GM21381 (cell line): ENCODE measurements around the gene AMMECR1.
"Not testable (repeated sequence)": the region's sequence is repeated elsewhere in the genome, so short reads cannot be mapped to it uniquely, and the experiment has no call there.

Experiments
- ATAC-seq: cut with Tn5 transposase; IDR thresholded peaks from one replicate; pipeline ENCODE4 v1.9.1; 2021; ENCODE audit warnings: mild to moderate bottlenecking, moderate library complexity; ENCODE audit not compliant: unreplicated experiment

AMMECR1 gene

DNA sequence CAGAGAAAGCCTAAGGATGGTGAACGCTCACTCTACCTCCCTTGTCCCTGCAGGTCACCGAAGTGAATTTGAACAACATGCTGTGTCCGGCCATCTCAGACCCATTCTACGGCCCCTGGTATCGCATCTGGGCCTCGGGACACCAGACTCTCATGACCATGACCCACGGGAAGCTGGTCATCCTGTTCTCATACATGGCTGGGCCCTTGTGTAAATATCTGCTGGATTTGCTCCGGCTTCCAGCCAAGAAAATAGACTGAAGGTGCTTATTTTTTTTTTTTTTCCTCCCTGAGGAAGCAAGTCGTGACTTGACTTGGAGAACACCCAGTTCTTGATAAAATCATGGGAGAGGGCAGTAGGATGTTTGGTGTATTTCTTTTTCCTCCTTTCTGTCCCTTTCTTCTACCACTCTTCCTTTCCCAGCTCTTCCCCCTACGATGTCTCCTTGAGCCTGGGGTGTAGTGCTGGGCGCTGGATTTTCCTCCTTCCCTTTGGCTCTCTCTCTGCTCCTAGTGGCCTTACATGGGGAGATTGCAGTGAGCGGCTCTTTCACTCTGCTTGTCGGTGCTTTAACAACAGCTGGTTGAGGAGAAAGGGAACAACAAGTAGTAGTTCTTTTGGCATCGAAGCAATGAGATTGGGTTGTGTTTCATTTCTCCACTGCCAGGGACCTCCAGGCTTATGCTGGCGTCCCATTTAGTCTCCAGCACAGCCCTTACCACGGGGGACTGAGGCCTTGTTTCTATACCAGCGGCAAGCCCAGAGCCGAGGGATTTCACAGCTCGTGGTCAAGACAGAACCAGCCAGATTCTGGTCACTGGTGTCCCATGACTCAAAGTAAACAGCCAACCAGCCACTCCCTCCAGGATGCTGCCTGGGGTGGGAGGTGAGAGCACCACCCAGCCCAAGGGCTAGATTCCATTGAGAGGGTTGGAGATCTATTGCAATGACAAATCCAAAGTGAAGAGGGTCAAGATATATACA is 144.4 kb downstream of the AMMECR1 start:
- ATAC-seq: no peak

DNA sequence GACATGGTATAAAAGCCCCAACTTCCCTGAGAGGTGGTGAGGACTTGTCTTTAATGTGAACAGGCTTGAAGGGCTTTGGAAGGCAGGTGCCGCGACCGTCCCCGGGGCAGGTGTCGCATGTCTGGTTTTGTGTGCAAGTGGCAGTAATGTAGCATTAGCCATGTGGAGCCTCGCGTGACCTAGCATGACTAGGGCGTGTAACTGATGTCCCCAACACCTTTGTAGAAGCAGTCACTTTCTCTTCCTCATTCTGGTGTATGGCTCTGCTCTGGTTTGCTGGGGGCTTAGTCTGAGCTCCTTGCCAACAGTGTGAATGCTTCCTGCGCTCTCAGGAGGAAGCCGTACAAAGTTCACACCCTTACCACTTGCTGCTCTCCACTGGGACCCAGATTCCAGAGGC is 145.7 kb downstream of the AMMECR1 start:
- ATAC-seq: peak; percentile 98

DNA sequence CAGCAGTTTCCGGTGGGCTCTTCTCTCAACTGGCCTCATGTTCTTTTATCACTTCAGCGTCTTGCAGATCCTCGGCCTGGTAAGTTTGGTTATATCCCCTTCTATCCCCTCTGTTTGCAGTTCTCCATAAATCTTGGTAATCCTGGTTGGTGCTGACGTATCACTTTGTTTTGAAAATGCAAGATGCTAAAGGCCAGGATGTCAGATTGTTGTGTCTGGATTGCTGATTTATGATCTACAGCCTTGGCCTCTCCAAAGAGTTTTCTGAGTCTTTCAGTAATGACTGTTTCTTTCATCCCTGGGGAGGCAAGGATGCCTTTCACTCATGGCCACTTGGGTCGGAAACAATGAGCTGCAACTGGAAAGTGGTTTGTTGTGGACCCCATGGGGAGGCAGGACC is 146.4 kb downstream of the AMMECR1 start:
- ATAC-seq: no peak

DNA sequence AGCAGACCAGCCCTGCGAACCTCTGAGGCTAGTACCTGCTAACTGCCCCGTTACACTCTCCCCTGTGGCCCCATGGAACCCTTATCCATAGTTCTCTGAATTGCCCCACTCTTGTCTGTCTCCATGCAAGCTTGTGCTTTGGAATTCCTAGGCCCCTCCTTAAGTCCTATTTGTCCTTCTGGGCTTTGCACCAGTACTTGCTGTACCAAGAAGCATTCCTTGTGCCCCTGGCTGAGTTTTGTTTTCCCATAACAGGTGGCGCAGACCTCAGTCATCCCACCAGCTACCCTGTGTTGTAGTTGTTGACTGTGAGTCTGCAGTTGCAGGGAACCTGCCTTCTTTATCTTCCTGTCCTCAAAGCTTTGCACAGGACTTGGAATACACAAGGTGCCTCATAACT is 147.9 kb downstream of the AMMECR1 start:
- ATAC-seq: no peak

DNA sequence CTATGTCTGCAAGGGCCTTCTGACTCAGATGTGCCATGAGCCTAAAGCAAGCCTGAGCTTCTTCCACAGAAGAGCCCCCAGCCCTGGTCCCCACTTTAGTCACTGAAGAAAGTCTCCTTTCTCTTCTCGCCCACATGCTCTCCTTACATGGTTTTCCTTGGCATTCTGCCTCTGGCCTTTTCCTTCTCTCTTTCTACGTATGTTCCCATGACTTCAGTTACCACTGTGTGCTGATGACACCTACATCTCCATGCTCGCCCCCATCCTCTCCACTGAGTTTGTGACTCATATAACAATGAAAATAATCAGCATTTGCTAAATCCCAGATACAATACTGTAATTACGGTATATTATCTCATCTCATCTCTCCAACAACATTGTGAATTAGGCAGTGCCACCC is 149.3 kb downstream of the AMMECR1 start:
- no peak for ATAC-seq

DNA sequence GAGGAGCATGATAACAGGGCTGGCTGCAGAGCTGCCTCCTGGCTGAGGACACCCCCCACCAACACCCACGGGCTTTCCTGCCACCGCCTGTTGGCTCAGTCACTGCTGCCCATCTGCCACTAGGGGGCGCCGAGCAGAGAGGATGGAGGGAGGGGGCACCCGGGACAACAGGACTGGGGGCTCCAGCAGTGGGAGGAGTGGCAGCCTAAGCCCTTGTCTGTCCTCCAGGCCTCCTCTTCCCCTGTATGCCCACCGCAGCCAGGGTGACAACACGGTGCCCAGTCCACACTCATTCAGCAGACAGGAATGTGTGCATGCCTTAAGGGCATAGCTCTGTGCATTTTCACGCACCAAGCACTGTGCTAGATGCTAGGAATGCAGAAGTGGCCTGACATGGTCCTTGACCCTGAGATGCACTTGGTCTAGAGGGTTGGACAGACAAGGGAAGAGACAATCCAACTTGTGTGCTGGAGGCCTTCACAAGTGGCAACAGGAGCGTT is 149.9 kb downstream of the AMMECR1 start:
- ATAC-seq: no peak

DNA sequence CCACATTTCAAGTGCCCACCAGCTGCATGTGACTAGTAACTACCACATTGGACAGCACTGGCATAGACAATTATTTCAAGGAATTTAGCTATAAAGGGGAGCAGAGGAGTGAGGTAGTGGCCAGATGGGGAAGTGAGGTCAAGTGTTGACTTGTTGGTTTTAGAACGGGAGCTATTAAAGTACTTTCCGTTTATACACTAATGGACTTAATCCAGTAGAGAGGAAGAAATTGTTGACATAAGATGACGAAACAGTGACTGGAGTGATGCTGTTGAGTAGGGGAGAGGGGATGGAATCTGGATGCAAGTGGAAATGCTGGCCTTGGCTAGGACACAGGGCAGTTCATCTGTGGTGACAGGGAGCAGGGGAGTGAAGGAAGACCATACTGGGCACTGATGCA is 154.4 kb downstream of the AMMECR1 start:
- no peak for ATAC-seq

DNA sequence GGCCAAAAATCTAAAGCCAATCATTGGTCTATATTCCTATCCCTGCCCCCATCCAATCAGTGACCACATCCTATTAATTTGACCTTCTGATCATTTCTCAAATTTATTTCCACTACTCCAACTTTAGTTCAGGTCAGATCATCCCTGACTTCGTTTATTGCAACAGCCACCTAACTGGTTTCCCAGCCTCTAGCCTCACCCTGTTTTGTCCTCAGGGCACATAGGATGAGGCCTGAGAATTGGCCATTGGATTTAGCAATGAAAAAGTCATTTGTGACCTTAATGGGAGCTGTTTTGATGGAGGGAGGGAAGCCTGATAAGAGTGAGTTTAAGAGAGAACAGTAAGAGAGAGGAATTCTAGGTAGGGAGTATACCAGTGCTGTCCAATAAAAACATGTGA is 155.0 kb downstream of the AMMECR1 start:
- ATAC-seq: no peak

DNA sequence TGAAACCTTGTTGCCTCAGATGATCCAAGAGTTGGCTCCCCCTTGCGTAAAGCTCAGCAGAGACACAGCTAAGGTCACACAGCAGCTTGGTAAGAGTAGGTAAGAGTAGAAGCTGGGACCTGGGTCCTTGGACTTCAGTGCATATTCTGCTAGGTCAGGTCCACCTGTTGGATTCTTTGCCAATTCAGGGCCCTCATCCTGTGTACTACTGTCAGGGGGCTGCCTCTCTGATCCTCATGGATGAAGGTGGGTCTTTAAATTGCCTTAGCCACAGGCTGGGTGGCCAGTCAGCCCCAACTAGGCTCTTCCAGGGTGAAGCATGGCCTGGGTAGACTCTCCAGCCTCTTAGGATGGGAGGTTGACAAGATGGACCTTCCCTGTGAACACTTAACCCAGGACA is 155.8 kb downstream of the AMMECR1 start:
- ATAC-seq: no peak

DNA sequence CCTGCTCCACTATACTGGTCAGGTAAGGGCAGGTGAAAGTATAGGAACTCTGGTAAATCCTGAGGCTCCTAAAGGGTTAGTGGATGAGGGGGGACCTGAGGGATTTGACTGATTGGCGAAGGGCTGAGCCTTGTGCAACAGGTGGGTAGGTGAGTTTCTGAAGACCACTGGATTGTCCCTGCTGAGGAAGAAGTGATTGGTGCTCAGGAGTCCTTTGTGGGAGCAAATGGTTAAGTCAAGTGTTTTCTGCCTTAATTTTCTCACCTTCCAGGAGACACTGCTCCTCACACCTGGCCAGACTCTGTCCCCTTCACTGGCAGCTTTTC is 156.6 kb downstream of the AMMECR1 start:
- no peak for ATAC-seq

DNA sequence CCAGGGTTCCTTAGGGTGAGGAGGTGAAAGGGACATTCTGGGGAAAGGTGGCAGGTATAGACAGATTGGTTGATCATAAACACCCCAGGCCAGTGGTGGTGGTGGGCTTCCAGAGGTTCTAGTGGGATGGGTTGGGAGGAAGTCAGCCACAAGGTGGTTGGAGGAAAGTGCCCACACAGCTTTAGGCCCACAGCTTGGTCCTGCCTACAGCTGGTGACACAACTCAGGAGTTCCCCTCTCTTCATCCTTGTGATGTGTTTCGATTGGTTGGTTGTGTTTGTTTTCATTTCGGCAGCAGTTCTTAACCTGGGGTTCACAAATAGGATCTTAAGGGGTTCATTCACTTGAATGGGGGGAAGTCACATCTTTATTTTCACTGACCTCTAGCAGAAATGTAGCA is 158.0 kb downstream of the AMMECR1 start:
- no peak for ATAC-seq

DNA sequence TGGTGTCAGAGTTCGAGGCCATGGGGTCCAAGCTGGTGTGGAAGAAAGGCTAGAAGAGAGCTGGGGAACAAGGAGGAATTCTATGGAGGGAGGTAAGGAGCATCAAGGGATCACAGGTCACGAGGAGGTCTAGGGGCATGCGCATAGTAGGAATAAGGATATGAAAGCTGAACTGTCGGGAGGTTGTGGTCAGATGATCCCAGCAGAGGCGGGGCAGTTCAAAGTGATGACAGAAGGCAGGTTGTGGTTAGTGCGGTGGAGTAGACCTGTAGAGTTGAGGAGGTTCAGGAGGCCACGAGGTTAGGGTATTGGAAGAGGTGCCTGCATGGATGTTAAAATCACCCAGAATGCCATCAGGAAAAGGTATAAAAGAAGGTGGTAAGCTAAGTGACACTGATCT is 158.7 kb downstream of the AMMECR1 start:
- ATAC-seq: no peak

DNA sequence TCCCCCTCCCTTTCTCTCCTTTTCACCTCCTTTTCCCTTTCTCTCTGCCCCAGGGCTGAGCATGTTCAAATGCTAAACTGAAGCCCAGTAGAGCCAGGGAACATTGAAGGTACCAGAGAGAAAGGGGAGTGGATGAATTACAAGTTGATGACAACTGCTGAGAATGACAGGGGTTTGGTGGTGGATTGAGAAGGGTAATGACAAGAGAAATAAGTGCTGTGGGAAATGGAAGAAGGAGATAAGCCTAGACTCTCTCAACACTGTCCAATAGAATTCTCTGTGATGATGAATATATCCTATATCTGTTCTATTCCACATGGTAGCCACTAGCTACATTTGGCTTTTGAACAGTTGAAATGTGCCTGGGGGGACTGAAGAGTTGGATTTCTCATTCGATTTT is 160.4 kb downstream of the AMMECR1 start:
- ATAC-seq: no peak

DNA sequence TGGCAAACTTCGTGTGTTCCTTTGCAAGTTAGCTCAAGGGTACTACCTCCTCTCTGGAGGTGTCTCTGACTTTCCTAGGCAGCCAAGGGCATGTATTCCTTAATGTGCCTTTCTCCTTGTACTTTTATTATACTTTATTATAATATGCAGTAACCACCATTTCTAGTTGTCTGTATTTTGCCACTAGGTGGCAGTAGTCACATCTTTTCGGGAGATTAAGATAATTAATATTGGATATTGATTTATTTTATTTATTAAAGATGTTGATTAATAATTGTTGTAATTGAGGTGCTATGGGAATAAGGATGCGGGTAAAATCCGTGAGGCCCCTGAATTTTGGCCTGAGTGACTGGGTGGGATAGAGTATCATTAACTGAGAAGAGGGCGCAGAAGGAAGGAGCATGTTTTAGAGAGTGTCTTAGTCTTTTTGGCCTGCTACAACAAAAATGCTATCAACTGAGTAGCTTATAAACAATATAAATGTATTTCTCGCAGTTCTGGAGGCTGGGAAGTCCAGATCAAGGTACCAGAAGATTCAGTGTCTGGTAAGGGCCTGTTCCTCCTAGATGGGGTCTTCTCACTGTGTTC is 161.6 kb downstream of the AMMECR1 start:
- ATAC-seq: no peak

DNA sequence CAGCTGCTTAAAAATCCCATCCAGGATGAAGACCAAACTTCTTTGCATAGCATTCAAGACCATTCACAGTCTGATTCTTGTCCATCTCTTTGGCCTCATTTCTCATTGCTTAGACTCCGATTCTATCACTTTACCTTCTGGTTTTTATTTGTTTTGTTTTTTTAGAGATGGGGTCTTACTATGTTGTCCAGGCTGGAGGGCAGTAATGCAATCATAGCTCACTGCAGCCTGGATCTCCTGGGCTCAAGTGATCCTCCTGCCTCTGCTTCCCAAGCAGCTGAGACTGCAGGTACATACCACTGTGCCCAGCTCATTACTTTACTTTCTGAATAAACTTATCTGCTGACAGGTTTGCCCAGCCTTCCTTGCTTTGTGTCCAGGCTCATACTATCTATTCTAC is 162.1 kb downstream of the AMMECR1 start:
- ATAC-seq: no peak

DNA sequence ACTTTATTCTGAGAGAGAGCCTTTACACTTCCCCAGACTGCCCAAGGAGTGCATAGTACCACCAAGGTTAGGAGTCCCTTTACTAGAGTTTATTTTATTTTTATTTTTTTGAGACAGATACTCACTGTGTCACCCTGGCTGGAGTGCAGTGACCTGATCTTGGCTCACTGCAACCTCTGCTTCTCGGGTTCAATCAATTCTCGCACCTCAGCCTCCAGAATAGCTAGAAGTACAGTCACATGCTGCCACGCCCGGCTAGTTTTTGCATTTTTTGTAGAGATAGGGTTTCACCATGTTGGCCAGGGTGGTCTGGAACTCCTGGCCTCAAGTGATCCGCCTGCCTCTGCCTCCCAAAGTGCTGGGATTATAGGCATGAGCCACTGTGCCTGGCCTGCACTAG is 163.6 kb downstream of the AMMECR1 start:
- ATAC-seq: not testable (repeated sequence)

DNA sequence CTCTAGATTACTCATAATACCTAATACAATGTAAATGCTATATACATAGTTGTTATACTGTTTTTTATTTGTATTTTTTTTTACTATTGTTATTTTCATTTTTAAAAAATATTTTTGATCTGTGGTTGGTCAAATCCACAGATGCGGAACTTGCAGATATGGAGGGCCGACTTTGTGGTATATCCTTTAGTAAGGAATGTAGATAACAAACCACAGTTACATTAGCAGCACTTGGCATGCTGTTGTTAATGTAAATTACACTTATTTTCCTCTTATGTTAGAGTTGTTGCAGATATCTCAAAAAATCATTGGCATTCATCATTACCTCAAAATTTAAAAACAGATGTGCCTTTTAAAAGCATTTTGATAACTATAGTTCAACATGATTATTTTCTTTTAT is 164.0 kb downstream of the AMMECR1 start:
- ATAC-seq: no peak

DNA sequence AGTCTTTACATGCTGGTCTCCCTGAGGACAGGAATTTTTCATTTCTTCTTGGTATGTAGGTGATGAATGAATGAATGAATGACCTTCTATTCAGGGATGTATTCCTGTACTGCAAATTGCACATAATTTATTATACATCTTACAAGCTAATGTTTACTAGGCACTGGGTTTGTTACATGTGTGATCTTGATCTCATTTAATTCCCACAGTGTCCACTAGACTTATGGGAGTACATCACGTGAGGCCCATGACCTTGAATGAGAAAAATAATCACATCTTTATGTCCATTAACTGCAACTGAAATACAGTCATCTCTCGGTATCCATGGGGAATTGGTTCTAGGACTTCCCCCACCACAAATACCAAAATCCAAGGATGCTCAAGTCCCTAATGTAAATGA is 164.6 kb downstream of the AMMECR1 start:
- no peak for ATAC-seq

DNA sequence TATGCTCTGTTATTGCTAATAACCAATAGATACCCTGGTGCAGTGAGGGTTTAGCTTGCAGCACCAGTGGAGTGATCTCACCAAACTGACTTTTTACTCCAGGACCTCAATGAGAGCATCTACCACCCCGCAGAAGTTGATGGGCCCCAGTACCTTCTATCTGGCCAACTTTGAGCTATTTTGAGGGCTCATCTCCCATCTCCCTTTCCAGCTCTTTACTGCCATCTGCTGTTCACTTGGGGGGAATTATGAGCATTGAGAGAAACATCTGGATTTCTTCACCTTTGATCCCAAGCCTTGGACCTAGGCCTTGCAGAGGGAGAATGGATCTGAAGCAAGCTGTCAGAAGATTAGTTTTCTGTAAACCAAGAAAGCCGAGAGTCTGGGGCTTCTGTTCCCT is 171.4 kb downstream of the AMMECR1 start:
- ATAC-seq: peak; percentile 60

DNA sequence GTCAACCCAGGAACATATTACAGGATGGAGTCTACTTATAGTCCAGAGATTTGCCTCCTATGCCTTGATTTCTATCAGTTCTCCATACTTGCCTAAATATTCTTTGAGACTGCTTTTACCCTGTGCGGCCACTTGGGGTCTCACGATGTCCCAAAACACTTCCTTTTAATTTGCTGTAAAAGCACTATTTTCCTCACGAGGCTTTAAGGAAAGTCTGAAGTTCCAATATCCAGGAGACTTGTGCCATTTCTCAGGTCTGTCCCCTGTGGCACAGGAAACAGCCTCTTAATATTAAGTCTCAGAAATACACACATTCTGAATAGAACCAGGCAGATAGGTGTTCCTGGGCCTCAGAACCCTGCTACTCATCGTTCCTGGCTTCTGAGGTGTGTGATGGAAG is 172.0 kb downstream of the AMMECR1 start:
- ATAC-seq: no peak

DNA sequence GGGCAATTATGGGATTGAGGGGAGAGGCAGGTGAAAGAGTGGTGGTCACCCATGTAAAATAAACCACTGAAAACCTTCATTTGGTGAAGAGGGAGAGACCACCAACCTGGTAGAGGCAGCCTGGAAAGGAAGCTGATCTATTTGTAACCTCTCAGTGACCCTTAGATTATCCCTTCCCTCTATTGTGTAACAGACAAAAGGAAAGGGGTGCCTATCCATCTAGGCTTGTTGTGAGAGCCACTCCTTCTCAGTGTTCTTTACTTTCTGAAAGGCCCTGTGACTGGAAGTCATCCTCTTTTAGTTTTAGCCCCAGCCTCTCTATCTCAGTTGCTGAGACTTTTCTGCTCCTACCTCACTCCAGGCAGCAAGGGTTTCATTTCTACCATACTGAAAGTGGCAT is 172.6 kb downstream of the AMMECR1 start:
- ATAC-seq: no peak
